AG09319 (cell line): ENCODE data around the gene RNF223.

ENCODE experiments used
- DNase-seq: peaks from one replicate; pipeline ENCODE4 v3.0.0-alpha.2; 2010; ENCODE audit warnings: low read depth; ENCODE audit errors: extremely low read depth
- CTCF ChIP-seq: IDR thresholded peaks from 2 replicates; pipeline ENCODE4 v1.5.1; 2011; ENCODE audit warnings: low read depth, mild to moderate bottlenecking, inconsistent platforms, low read length, moderate library complexity

RNF223 gene

GRCh38 chr1:1062348-1063163, 11.6 kb downstream of the RNF223 start:
- DNase-seq = no peak
- TF ChIP-seq CTCF = no peak

- DNase-seq = no peak
- no peak for TF ChIP-seq CTCF
These were observed 12.3 kb downstream of the RNF223 start for GRCh38 chr1:1061682-1062345.

DNA sequence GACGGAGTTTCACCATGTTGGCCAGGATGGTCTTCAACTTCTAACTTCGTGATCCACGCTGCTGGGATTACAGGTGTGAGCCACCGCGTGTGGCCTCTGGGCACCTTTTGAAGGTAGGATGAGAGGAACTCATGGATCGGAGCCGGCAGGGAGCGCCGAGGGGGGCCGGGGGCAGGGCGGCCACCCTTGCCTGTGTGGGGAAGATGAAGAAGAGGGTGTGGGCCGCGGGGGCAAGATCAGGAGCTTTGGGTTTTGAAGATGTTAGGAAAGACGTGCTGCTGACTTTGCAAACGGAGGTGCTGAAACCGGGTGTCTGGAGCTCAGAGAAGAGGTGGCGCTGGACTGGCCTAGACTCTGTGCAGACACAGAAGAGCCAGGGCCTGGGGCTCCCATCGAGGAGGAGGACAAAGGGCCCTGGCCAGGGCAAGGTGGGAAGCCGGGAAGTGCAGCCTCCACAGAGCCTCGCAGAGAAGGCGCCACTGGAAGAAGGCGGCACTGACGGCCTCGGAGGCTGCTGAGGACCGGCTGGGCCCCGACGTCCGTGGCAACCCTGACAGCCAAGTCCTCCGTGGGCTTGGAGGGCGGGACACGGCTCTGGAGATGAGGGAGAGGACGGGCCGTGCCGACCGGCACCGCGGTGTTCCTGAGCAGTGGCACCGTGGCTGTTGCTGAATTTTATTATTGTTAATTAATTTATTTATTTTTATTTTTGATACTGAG, 13.7 kb downstream of the RNF223 start:
- TF ChIP-seq CTCF = no peak
- DNase-seq = no peak

GRCh38 chr1:1059494-1060280, 14.4 kb downstream of the RNF223 start:
- no peak for TF ChIP-seq CTCF
- DNase-seq = no peak

DNA sequence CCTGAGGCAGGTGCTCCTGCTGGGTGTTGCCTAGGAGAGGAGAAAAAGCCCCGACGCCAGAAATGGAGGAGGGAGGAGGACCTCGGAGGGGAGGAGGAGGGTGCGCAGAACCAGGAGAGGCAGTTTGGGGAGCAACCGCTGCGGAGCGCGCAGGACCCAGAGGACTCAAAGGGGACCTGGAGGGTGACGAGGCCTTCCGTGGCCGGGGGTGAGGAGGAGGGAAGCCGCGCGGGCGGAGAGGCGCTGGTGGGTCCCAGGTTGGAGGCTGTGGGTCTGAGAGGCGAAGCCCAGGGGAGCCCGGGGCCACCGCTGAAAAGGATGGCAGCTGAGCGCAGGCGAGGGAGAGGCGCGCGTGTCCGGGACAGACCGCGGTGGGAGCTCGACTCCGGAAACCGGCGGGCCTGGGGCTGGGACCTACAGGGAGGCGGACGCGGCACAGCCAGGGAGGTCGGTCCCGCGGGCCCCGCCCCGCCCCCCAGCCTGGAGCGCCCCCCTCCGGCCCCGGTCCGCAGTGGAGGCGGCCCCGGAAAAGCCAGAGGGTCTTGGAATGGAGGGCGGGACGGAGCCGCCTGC, 15.1 kb downstream of the RNF223 start:
- DNase-seq = no peak

More for the DNA sequence above, 15.1 kb downstream of the RNF223 start:
- peak; percentile 3 for TF ChIP-seq CTCF
